ENCODE data around the gene NBPF11.
"Not testable (repeated sequence)": the region's sequence is repeated elsewhere in the genome, so short reads cannot be mapped to it uniquely, and the experiment has no call there.

Gene NBPF11

GRCh38 chr1:148122341-148122740, 29.7 kb downstream of the NBPF11 start:
- H3K36me3 Mint-ChIP-seq; H3K27me3 Mint-ChIP-seq; H3K9me3 Mint-ChIP-seq; H3K4me3 Mint-ChIP-seq; DNase-seq (ENCODE audit: low spot score in 2 of 2); H3K27ac Mint-ChIP-seq; ATAC-seq (ENCODE audit: low read depth); H3K4me1 Mint-ChIP-seq: not testable (repeated sequence)

DNA sequence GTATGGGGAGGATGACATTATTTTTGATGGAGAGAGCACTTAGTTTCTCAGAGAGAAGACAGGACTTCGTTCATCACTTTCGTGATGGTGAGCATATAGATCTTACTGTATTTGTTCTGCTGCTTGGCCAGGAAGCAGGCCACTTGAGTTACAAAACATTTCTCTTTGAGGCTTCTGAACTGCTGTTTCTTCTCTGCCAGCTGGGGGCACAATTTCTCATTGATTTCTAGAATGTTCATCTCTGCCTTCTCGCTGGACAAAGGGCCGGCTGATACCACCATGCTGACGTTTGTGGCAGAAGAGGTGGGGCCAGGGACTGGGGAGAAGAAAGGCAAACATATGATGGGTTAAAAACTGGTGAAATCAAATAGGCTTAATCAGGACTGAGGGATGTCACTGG, 31.7 kb downstream of the NBPF11 start:
- H3K4me3 Mint-ChIP-seq; H3K9me3 Mint-ChIP-seq; H3K27me3 Mint-ChIP-seq; DNase-seq (ENCODE audit: low spot score in 2 of 2); H3K27ac Mint-ChIP-seq; ATAC-seq (ENCODE audit: low read depth); H3K36me3 Mint-ChIP-seq; H3K4me1 Mint-ChIP-seq: not testable (repeated sequence)

GRCh38 chr1:148095732-148096131, 56.3 kb downstream of the NBPF11 start:
- H3K27me3 Mint-ChIP-seq; H3K9me3 Mint-ChIP-seq; H3K27ac Mint-ChIP-seq; H3K4me1 Mint-ChIP-seq; DNase-seq (ENCODE audit: low spot score in 2 of 2); H3K36me3 Mint-ChIP-seq; ATAC-seq (ENCODE audit: low read depth); H3K4me3 Mint-ChIP-seq: not testable (repeated sequence)

DNA sequence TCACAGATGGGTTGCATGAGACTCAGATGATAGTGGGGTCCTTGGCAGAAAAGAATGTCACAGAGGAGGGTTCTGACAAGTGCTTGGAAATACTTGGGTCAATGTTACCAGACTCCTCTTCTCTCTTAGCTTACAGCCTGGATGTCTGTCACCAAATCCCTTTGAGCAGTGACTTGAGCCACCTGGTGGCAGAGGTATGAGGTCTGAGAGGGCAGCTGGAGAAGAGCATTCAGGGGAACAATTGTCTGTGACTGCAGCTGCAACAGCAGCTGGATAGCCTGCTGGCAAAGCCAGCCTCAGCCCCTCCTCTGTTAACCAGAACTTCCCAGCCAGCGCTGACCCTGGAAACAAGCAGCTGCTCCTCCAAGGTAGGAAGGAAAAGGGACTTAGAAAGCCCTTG, 65.9 kb downstream of the NBPF11 start:
- H3K4me1 Mint-ChIP-seq, H3K36me3 Mint-ChIP-seq: not testable (repeated sequence)

DNA sequence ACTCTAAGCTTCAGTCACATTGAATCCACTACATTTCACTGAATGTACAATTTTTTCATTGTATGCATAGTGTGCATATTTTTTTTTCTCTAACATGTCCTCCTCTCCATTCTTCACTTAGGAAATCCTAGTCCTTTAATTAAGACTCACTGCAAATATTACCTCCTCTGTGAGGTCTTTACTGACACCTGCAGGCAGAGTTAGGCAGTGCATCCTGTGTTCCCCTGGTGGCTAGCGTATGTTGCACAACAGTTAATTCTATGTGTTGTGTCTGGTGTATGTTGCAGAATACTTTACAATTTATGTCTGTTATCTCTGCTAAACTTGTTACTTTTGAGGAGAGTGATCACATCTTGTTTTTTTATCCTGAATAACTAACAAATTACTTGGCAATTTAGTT, 70.9 kb downstream of the NBPF11 start:
- not testable (repeated sequence) for H3K27ac Mint-ChIP-seq; H3K36me3 Mint-ChIP-seq; H3K27me3 Mint-ChIP-seq; DNase-seq (ENCODE audit: low spot score in 2 of 2); H3K9me3 Mint-ChIP-seq; H3K4me1 Mint-ChIP-seq; H3K4me3 Mint-ChIP-seq
- peak; percentile 73 for ATAC-seq (ENCODE audit: low read depth)

More for the DNA sequence above, 65.9 kb downstream of the NBPF11 start:
- not testable (repeated sequence) for DNase-seq (ENCODE audit: low spot score in 2 of 2); H3K9me3 Mint-ChIP-seq; ATAC-seq (ENCODE audit: low read depth); H3K27ac Mint-ChIP-seq; H3K27me3 Mint-ChIP-seq; H3K4me3 Mint-ChIP-seq

DNA sequence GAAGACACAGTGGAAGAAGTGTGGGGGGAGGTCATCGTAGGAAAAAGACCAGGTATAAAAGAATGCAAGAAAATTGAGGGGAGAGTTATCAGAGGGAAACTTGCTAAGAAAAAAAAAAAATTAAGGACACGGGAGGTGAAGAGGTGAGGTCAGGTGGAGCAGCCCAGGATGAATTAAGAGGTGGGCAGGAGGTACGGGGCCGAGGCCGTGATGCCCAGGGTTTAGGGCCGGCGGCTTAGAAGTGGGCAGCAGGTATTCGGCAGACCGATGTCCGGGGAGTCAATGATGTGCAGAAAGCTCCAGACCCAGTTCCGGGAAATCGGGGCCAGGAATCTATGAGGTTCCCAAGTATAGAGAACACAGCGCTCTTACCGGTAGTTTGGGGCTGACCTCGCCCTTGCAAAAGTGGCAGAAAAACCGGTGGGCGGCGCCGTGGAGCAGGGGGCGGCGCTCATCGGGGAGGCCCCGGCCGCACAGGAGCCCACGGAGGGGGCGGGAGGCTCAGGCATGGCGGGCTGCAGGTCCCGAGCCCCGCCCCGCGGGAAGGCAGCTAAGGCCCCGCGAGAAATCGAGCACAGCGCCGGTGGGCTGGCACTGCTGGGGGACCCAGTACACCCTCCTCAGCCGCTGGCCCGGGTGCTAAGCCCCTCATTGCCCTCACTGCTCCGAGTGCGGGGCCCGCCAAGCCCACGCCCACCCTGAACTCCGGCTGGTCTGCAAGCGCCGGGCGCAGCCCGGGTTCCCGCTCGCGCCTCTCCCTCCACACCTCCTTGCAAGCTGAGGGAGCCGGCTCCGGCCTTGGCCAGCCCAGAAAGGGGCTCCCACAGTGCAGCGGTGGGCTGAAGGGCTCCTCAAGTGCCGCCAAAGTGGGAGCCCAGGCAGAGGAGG, 73.2 kb downstream of the NBPF11 start:
- peak; percentile 82 for ATAC-seq (ENCODE audit: low read depth)

DNA sequence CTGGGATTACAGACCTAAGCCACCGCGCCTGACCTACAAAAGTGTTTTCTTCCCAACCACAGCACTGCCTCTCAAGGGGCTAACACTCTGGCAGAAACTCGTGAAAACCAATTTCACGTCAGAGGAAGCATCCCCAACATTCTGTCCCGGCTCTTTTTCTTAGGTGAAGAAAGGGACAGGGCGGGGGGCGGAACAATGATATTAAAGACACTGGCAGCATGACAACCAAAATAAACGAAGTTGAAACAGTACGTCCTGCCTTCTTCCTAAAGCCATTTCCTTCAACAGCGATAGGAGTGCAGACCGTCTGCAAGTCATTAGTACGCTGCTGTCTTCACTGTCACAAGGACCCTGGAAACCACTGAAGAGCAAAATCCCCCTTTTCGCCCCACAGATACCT, 74.0 kb downstream of the NBPF11 start:
- not testable (repeated sequence) for H3K4me3 Mint-ChIP-seq; DNase-seq (ENCODE audit: low spot score in 2 of 2); H3K27me3 Mint-ChIP-seq; H3K36me3 Mint-ChIP-seq; H3K27ac Mint-ChIP-seq; H3K9me3 Mint-ChIP-seq; H3K4me1 Mint-ChIP-seq
- ATAC-seq (ENCODE audit: low read depth), result peak; percentile 7

More for the DNA sequence above, 73.2 kb downstream of the NBPF11 start:
- H3K27ac Mint-ChIP-seq; DNase-seq (ENCODE audit: low spot score in 2 of 2); H3K36me3 Mint-ChIP-seq; H3K27me3 Mint-ChIP-seq; H3K9me3 Mint-ChIP-seq; H3K4me3 Mint-ChIP-seq; H3K4me1 Mint-ChIP-seq: not testable (repeated sequence)

- DNase-seq (ENCODE audit: low spot score in 2 of 2); H3K4me1 Mint-ChIP-seq; H3K36me3 Mint-ChIP-seq; H3K9me3 Mint-ChIP-seq; ATAC-seq (ENCODE audit: low read depth); H3K4me3 Mint-ChIP-seq; H3K27me3 Mint-ChIP-seq; H3K27ac Mint-ChIP-seq: not testable (repeated sequence)
These were observed 74.6 kb downstream of the NBPF11 start for GRCh38 chr1:148077458-148077857.

DNA sequence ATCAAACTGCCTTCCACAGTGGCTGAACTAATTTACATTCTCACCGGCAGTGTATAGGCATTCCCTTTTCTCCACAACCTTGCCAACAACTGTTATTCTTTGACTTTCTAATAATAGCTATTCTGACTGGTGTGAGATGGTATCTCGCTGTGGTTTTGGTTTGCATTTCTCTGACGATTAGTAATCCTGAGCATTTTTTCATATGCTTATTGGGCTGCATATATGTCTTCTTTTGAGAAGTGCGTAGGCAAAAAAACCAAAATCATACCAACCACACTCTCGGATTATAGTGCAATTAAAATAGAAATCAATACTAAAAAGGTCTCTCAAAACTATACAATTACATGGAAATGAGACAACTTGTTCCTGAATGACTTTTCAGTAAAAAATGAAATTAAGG, 78.7 kb downstream of the NBPF11 start:
- not testable (repeated sequence) for H3K27me3 Mint-ChIP-seq; H3K27ac Mint-ChIP-seq; H3K9me3 Mint-ChIP-seq; ATAC-seq (ENCODE audit: low read depth); DNase-seq (ENCODE audit: low spot score in 2 of 2); H3K4me1 Mint-ChIP-seq; H3K36me3 Mint-ChIP-seq; H3K4me3 Mint-ChIP-seq

DNA sequence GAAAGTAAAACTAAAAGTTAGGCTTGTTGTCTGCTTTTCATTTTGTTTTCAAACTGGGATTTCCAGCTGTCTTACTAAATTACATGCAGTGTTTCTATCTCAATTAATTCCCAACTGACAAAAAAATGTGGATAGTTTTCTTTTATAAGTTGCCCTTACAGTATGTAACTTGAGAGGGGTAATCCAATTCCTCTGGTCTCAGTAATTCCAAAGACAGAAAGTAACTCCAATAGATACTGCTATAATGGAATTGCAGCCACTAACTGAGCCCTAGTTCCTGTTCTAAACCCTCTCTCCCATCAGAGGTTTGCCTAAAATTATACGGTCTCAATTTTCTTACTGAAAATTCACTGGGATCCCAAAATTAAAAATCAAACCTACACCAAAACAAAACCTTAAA, 83.5 kb downstream of the NBPF11 start:
- H3K36me3 Mint-ChIP-seq; H3K4me3 Mint-ChIP-seq; ATAC-seq (ENCODE audit: low read depth); H3K27me3 Mint-ChIP-seq; H3K4me1 Mint-ChIP-seq; H3K9me3 Mint-ChIP-seq; DNase-seq (ENCODE audit: low spot score in 2 of 2); H3K27ac Mint-ChIP-seq: not testable (repeated sequence)

- not testable (repeated sequence) for H3K36me3 Mint-ChIP-seq; H3K27ac Mint-ChIP-seq; H3K4me3 Mint-ChIP-seq; H3K9me3 Mint-ChIP-seq; H3K4me1 Mint-ChIP-seq; H3K27me3 Mint-ChIP-seq; ATAC-seq (ENCODE audit: low read depth); DNase-seq (ENCODE audit: low spot score in 2 of 2)
These were observed 83.9 kb downstream of the NBPF11 start for GRCh38 chr1:148068201-148068600.

GRCh38 chr1:148060294-148060701, 91.8 kb downstream of the NBPF11 start:
- not testable (repeated sequence) for H3K27ac Mint-ChIP-seq; DNase-seq (ENCODE audit: low spot score in 2 of 2); H3K9me3 Mint-ChIP-seq; H3K4me1 Mint-ChIP-seq; H3K27me3 Mint-ChIP-seq; H3K36me3 Mint-ChIP-seq
- peak overlapping the region; percentile 68 for H3K4me3 Mint-ChIP-seq
- peak; percentile 20 for ATAC-seq (ENCODE audit: low read depth)

DNA sequence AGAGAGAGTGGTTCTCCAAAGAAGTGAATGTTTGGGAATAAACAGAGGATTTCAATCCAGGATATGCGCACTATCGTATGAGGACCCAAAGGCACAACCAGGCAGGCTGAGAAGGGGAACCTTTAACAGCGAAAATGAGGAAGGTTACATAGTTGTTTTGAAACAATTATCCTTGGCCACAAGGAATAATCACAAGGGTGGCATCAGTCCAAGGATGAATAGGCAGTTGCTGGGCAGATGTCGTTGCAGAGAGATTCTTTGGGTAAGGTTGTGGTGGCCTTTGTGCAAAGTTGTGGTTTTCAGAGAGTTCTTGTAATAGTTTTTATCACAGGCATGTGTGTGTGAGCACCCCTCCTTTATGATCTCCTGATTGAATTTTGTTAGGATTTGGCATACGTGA, 94.7 kb downstream of the NBPF11 start:
- H3K36me3 Mint-ChIP-seq; H3K4me1 Mint-ChIP-seq; H3K27me3 Mint-ChIP-seq; H3K4me3 Mint-ChIP-seq; ATAC-seq (ENCODE audit: low read depth); DNase-seq (ENCODE audit: low spot score in 2 of 2); H3K27ac Mint-ChIP-seq; H3K9me3 Mint-ChIP-seq: not testable (repeated sequence)
